Lung (tissue), 12 donors: ENCODE data around the gene PSPH. TPM values are rescaled to one million over a fixed set of nuclear protein-coding genes. Genes with fewer than 3 reads are reported as not detected.

Source experiments
- ATAC-seq: fragments of 200-7000 bp; cut with Tn5 transposase; one replicate; pipeline ENCODE4 v1.9.1; 2020; ENCODE audit warnings: moderate number of reproducible peaks; ENCODE audit not compliant: insufficient read depth, low FRiP score
- DNase-seq, 3 donors: peaks; one replicate each; pipeline ENCODE4 v3.0.0-alpha.2; 2013 to 2017
- H3K27ac ChIP-seq, 2 donors: one replicate each; pipeline ENCODE4 v1.5.1; 2013; ENCODE audit warnings: mild to moderate bottlenecking in 2 of 2, moderate library complexity in 2 of 2, control low read depth in 1 of 2, inconsistent platforms in 1 of 2, low read depth in 1 of 2, low read length in 1 of 2
- H3K27me3 ChIP-seq, 3 donors: one replicate each; pipeline ENCODE4 v1.5.1; 2013; ENCODE audit warnings: low read length in 2 of 3; ENCODE audit not compliant: control insufficient read depth in 3 of 3, insufficient read depth in 3 of 3
- H3K36me3 ChIP-seq, 4 donors: one replicate each; pipeline ENCODE4 v1.5.1; 2013; ENCODE audit warnings: low read length in 4 of 4, mild to moderate bottlenecking in 1 of 4, moderate library complexity in 1 of 4; ENCODE audit not compliant: control insufficient read depth in 4 of 4, insufficient read depth in 4 of 4
- H3K4me1 ChIP-seq, 5 donors: one replicate each; pipeline ENCODE4 v1.5.1; 2013; ENCODE audit warnings: low read length in 5 of 5, mild to moderate bottlenecking in 2 of 5, moderate library complexity in 1 of 5; ENCODE audit not compliant: control insufficient read depth in 5 of 5, insufficient read depth in 5 of 5
- H3K4me3 ChIP-seq: one replicate; pipeline ENCODE4 v1.5.1; 2013; ENCODE audit warnings: mild to moderate bottlenecking, control low read depth, moderate library complexity
- H3K9ac ChIP-seq, 2 donors: one replicate each; pipeline ENCODE4 v1.5.1; 2013; ENCODE audit warnings: low read length in 2 of 2, control low read depth in 1 of 2; ENCODE audit not compliant: insufficient read depth in 1 of 2
- H3K9me3 ChIP-seq, 4 donors: one replicate each; pipeline ENCODE4 v1.5.1; 2013; ENCODE audit warnings: low read length in 3 of 4, mild to moderate bottlenecking in 1 of 4, moderate library complexity in 1 of 4; ENCODE audit not compliant: control insufficient read depth in 4 of 4, insufficient read depth in 3 of 4
- CTCF ChIP-seq: IDR thresholded peaks from 2 replicates; pipeline ENCODE4 v1.5.1; 2012; ENCODE audit warnings: mild to moderate bottlenecking; ENCODE audit errors: control extremely low read depth, extremely low read depth
- WGBS, 2 donors: extraction: QIAGEN DNeasy Blood & Tissue Kit; methylation state at CpG; one replicate each; pipeline ENCODE4 v1.1.7; 2013; 5-methylcytosine and 5-hydroxymethylcytosine counted together
- polyA plus RNA-seq, 2 donors: library from polyadenylated mRNA; stranded (reverse); fragments of 200-250 nt; gene quantifications; one replicate each; pipeline ENCODE4 v1.2.1, GENCODE V29; 2013
- total RNA-seq, 2 donors: library from RNA; depleted of rRNA in 1 of 2; stranded (reverse); fragments of >200 nt in 1 of 2; gene quantifications; one replicate each; pipeline ENCODE4 v1.2.1, GENCODE V29; 2014 to 2021
- donor health status: control.
- donor health status: control.
- donor health status: Bipolar disorder and iron deficiency.
- donor health status: healthy.
- donor health status: DM: yes; HTN: yes; CAD: no.

Gene PSPH
- total and polyA plus RNA-seq, 4 donors, result 5.9 to 18.5 (median 12.3) TPM

- H3K4me1 ChIP-seq, result peaks cover 4 to 8% (median 6%) of the 10 kb centered on the region in 5 donors
- H3K9ac ChIP-seq, result peak overlapping the region in 1 of 2 donors; percentile 5
- no peak overlapping the region for H3K4me3 ChIP-seq
- no peaks in the 10 kb centered on the region for H3K27me3 ChIP-seq
- DNase-seq, result no peak
- no peak for TF ChIP-seq CTCF
- WGBS, 2 donors, result 76 to 90% methylated on average over 13 of the region's 13 CpGs
- no peak for ATAC-seq
- no peaks in the 10 kb centered on the region for H3K9me3 ChIP-seq
- H3K27ac ChIP-seq, result peak overlapping the region; percentile 60 to 88
- H3K36me3 ChIP-seq, result peaks cover 0 to 12% (median 8%) of the 10 kb centered on the region in 4 donors
Measured at GRCh38 chr7:55965805-55966421, 85.3 kb downstream of the PSPH start.

GRCh38 chr7:55965100-55965470 lies 86.2 kb downstream of the PSPH start:
- ATAC-seq, result peak; percentile 1
- H3K4me1 ChIP-seq, result peaks cover 4 to 7% (median 6%) of the 10 kb centered on the region in 5 donors
- DNase-seq, result no peak
- H3K36me3 ChIP-seq, result peaks cover 0 to 10% (median 6%) of the 10 kb centered on the region in 4 donors
- 2% methylated on average over 14 of the region's 14 CpGs for WGBS, 2 donors
- H3K27ac ChIP-seq, result peak overlapping the region; percentile 88 to 98
- peak overlapping the region; percentile 74 for H3K4me3 ChIP-seq
- peak overlapping the region; percentile 67 to 68 for H3K9ac ChIP-seq
- no peaks in the 10 kb centered on the region for H3K9me3 ChIP-seq
- TF ChIP-seq CTCF, result no peak
- no peaks in the 10 kb centered on the region for H3K27me3 ChIP-seq

- peak within 1 kb of the TSS; percentile 74 for H3K4me3 ChIP-seq
- peaks cover 0 to 10% (median 5%) of the 10 kb centered on the region in 4 donors for H3K36me3 ChIP-seq
- peaks cover 4 to 7% (median 6%) of the 10 kb centered on the region in 5 donors for H3K4me1 ChIP-seq
- TF ChIP-seq CTCF, result peak; percentile 28
- peak within 1 kb of the TSS; percentile 88 to 98 for H3K27ac ChIP-seq
- ATAC-seq (peak; percentile 95), DNase-seq (peak; percentile 72 to 76 (median 75))
- peak within 1 kb of the TSS; percentile 67 to 68 for H3K9ac ChIP-seq
- no peaks in the 10 kb centered on the region for H3K9me3 ChIP-seq
- 1% methylated on average over 55 to 105 of the region's 105 CpGs for WGBS, 2 donors
- no peaks in the 10 kb centered on the region for H3K27me3 ChIP-seq
Measured at GRCh38 chr7:55964261-55965099, 86.8 kb downstream of the PSPH start, which contains the start of gene NIPSNAP2. NIPSNAP2 (plus strand) TSS chr7:55964585; CDS start chr7:55964610, 25 bp downstream.
